Thyroid gland (tissue), 4 donors: ENCODE measurements around the gene UBL3.

Experiments
- POLR2A ChIP-seq, 2 donors: fragments of 450-650 bp; IDR thresholded peaks; one replicate each; pipeline ENCODE4 v1.6.1; 2017; ENCODE audit warnings: antibody characterized with exemption in 2 of 2, mild to moderate bottlenecking in 2 of 2, moderate library complexity in 1 of 2
- TF ChIP-seq, protein P1 (sequence below), 6 experiments: fragments of 200-600 bp in 3 of 6; fragments of 450-650 bp in 3 of 6; sonication (generic) in 3 of 6; IDR thresholded peaks; one replicate each; pipeline ENCODE4 v1.5.1; 2016 to 2019; ENCODE audit warnings: antibody characterized with exemption in 6 of 6, mild to moderate bottlenecking in 2 of 6, inconsistent platforms in 1 of 6, moderate library complexity in 1 of 6

DNA sequence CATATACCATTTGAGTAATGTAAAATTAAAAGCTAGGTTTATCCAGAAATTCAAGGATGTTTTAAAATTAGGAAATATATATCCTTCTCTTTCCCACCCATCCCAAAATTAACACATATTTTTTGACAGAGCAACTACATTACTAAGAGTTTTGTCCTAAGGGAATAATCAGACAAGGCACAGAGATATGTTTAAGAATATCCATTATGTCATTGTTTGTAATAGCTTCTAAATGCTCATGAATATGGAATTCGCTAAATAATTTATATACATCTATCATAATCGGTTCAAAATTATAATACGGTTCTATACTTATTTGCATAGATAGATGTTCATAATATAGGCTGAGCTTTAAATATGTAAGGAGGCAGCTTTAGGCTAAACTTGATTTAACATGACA is 9.8 kb downstream of the UBL3 start:
- TF ChIP-seq, protein P1, sequence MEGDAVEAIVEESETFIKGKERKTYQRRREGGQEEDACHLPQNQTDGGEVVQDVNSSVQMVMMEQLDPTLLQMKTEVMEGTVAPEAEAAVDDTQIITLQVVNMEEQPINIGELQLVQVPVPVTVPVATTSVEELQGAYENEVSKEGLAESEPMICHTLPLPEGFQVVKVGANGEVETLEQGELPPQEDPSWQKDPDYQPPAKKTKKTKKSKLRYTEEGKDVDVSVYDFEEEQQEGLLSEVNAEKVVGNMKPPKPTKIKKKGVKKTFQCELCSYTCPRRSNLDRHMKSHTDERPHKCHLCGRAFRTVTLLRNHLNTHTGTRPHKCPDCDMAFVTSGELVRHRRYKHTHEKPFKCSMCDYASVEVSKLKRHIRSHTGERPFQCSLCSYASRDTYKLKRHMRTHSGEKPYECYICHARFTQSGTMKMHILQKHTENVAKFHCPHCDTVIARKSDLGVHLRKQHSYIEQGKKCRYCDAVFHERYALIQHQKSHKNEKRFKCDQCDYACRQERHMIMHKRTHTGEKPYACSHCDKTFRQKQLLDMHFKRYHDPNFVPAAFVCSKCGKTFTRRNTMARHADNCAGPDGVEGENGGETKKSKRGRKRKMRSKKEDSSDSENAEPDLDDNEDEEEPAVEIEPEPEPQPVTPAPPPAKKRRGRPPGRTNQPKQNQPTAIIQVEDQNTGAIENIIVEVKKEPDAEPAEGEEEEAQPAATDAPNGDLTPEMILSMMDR (IDR thresholded peaks at IDR 0.05): no peak
- no peak for TF ChIP-seq POLR2A (IDR thresholded peaks at IDR 0.05)
